AG04450 (cell line): ENCODE measurements around the gene CMA1. TPM values are rescaled to one million over a fixed set of nuclear protein-coding genes. Genes with fewer than 3 reads are reported as not detected.
"Not testable (repeated sequence)": the region's sequence is repeated elsewhere in the genome, so short reads cannot be mapped to it uniquely, and the experiment has no call there.

Source experiments
- CTCF ChIA-PET: fragments of 300-600, 350-600 bp; formaldehyde crosslinking; extraction: SDS; loops from one replicate; lab custom pipeline; 2022; ENCODE audit warnings: antibody characterized with exemption, inconsistent platforms; lab: Charles Lee
- POLR2A ChIA-PET: fragments of 350-600 bp; formaldehyde crosslinking; extraction: SDS; loops from one replicate; lab custom pipeline; 2021; ENCODE audit warnings: antibody characterized with exemption, inconsistent platforms; lab: Yijun Ruan, JAX
- DNase-seq: peaks from one replicate; pipeline ENCODE4 v3.0.0-alpha.2; 2011; ENCODE audit warnings: low read depth, low spot score
- H3K27ac ChIP-seq: one replicate; pipeline ENCODE4 v1.5.1; 2012; ENCODE audit warnings: low read depth, low read length, control low read depth
- H3K27me3 ChIP-seq: one replicate; pipeline ENCODE4 v1.6.0; 2012; ENCODE audit warnings: low read length; ENCODE audit not compliant: control insufficient read depth, insufficient read depth
- H3K4me3 ChIP-seq: 2 replicates; pipeline ENCODE4 v1.5.1; 2011; ENCODE audit warnings: mild to moderate bottlenecking, low read depth, low read length, control low read depth
- H3K9me3 ChIP-seq: 2 replicates; pipeline ENCODE4 v1.5.1; 2012; ENCODE audit warnings: low read length; ENCODE audit not compliant: control insufficient read depth, insufficient read depth
- CTCF ChIP-seq: IDR thresholded peaks from 2 replicates; pipeline ENCODE4 v1.5.1; 2011; ENCODE audit warnings: low read depth, low read length, control low read depth, inconsistent platforms
- polyA minus RNA-seq: library from RNA; depleted of rRNA, polyadenylated mRNA; stranded (reverse); fragments of >200 nt; gene quantifications from 2 replicates; pipeline ENCODE4 v1.2.3, GENCODE V29; 2011; rRNA and poly(A)+ RNA removed
- polyA plus RNA-seq: library from polyadenylated mRNA; depleted of rRNA; stranded (reverse); fragments of >200 nt; gene quantifications from 2 replicates; pipeline ENCODE4 v1.2.3, GENCODE V29; 2011; rRNA removed

CMA1 gene
- polyA plus RNA-seq (not detected in 2 replicates), polyA minus RNA-seq (not detected in 2 replicates)

- Histone ChIP-seq H3K27me3 (no peaks in the 10 kb centered on the region), H3K4me3 (no peak within 1 kb of the TSS), H3K9me3 (no peaks in the 10 kb centered on the region), H3K27ac (no peak within 1 kb of the TSS)
- no peak for TF ChIP-seq CTCF
- ChIA-PET CTCF (no interaction called here), POLR2A (no interaction called here)
- no peak for DNase-seq
Observed at GRCh38 chr14:24508155-24508840, at the start of gene CMA1. Gene CMA1, minus strand, starts transcription at chr14:24508265. Its CDS starts 30 bp downstream, at chr14:24508235.

- Histone ChIP-seq H3K27ac (no peak overlapping the region), H3K4me3 (no peak overlapping the region), H3K9me3 (no peaks in the 10 kb centered on the region; the same call in 1 of the 2 replicates), H3K27me3 (no peaks in the 10 kb centered on the region)
- TF ChIP-seq CTCF, result no peak
- DNase-seq, result no peak
- CTCF ChIA-PET, result no interaction called here
- POLR2A ChIA-PET, result no interaction called here
Observed at GRCh38 chr14:24556756-24557155, 48.7 kb upstream of the CMA1 start.

DNA sequence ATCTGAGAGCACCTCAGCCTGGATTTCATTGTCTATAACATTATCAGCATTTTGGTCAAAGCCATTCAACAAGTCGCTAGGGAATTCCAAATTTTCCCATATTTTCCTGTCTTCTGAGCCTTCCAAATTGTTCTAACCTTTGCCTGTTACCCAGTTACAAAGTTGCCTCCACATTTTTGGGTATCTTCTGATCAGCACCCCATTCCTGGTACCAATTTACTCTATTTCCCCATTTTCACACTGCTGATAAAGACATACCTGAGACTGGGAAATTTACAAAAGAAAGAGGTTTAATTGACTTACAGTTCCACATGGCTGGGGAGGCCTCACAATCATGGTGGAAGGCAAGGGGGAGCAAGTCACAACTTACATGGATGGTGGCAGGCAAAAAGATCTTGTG lies 41.0 kb upstream of the CMA1 start:
- DNase-seq, POLR2A ChIA-PET, H3K4me3 ChIP-seq, H3K27me3 ChIP-seq, CTCF ChIA-PET, H3K9me3 ChIP-seq, H3K27ac ChIP-seq: not testable (repeated sequence)

- CTCF ChIA-PET, result no interaction called here
- POLR2A ChIA-PET, result no interaction called here
- Histone ChIP-seq H3K4me3 (no peak overlapping the region), H3K27me3 (no peaks in the 10 kb centered on the region), H3K27ac (no peak overlapping the region), H3K9me3 (no peaks in the 10 kb centered on the region)
- DNase-seq, result no peak
- no peak for TF ChIP-seq CTCF
Observed at GRCh38 chr14:24542346-24542936, 34.4 kb upstream of the CMA1 start.

DNA sequence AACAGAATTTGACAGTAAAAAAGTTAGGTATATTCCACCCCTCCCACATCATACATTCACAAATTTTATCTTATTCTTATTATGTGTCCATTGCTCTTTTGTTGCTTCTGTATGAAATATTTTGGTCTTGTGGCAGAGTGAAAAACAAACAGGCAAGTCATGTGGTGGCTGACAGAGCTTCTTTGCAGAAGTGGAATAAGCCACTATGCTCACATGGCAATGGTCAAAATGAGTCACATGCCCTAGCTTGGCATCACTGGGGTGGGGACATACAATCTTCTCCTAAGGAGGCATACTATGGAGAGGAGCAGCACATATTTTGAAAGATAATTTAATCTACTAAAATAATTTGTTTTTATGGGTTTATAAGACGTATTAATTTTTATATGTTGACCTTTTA lies 27.7 kb upstream of the CMA1 start:
- TF ChIP-seq CTCF, result no peak
- ChIA-PET CTCF (interaction anchor here (0.7 kb wide), 1 partner anchor 903 kb away, joined by 3 read pairs; no protein-coding TSS in a partner anchor), POLR2A (no interaction called here)
- Histone ChIP-seq H3K9me3 (no peaks in the 10 kb centered on the region), H3K27me3 (no peaks in the 10 kb centered on the region), H3K27ac (no peak overlapping the region), H3K4me3 (no peak overlapping the region)
- DNase-seq, result no peak
